Thoracic aorta (tissue), 2 donors: ENCODE data around the gene LRRC49. TPM values are rescaled to one million over a fixed set of nuclear protein-coding genes. Genes with fewer than 3 reads are reported as not detected.

Experiments
- ATAC-seq: fragments of 150-250 bp; one replicate; pipeline ENCODE4 v1.8.0; 2017; ENCODE audit warnings: low read depth; ENCODE audit not compliant: insufficient number of reproducible peaks, low FRiP score
- DNase-seq: peaks from one replicate; pipeline ENCODE4 v3.0.0-alpha.2; 2020; ENCODE audit warnings: low spot score
- H3K27ac ChIP-seq, 2 donors: fragments of 200-600 bp; sonication (generic); 1 replicate in 1 of 2; 2 replicates in 1 of 2; pipeline ENCODE4 v1.5.1; 2016; ENCODE audit warnings: mild to moderate bottlenecking in 2 of 2, moderate library complexity in 2 of 2
- H3K27me3 ChIP-seq: fragments of 200-600 bp; sonication (generic); replicated peaks from 2 replicates; pipeline ENCODE4 v1.6.0; 2016; ENCODE audit warnings: mild to moderate bottlenecking; ENCODE audit not compliant: insufficient read depth
- H3K36me3 ChIP-seq: fragments of 200-600 bp; sonication (generic); one replicate; pipeline ENCODE4 v1.5.1; 2016
- H3K4me1 ChIP-seq, 2 donors: fragments of 200-600 bp; sonication (generic); 1 replicate in 1 of 2; 2 replicates in 1 of 2; pipeline versions ENCODE4 v1.5.1 to v1.6.0; 2016; ENCODE audit warnings: low read depth in 2 of 2, mild to moderate bottlenecking in 1 of 2; ENCODE audit not compliant: control insufficient read depth in 1 of 2
- H3K4me3 ChIP-seq: fragments of 200-600 bp; sonication (generic); 2 replicates; pipeline ENCODE4 v1.5.1; 2016; ENCODE audit warnings: mild to moderate bottlenecking
- H3K9me3 ChIP-seq: fragments of 200-600 bp; sonication (generic); 2 replicates; pipeline ENCODE4 v1.5.1; 2016
- CTCF ChIP-seq: fragments of 200-600 bp; sonication (generic); IDR thresholded peaks from one replicate; pipeline ENCODE4 v1.5.1; 2019; ENCODE audit warnings: antibody characterized with exemption
- total RNA-seq, 2 donors: library from RNA; depleted of rRNA; stranded (reverse); fragments of >200 nt; gene quantifications; one replicate each; pipeline versions ENCODE4 v1.1.0 to v1.2.3, GENCODE V29; 2016

LRRC49 gene
- total RNA-seq, 2 donors from 2014 or later = 8.9 to 9.4 TPM

GRCh38 chr15:71091601-71092000, 199.0 kb downstream of the LRRC49 start:
- no peaks in the 10 kb centered on the region for H3K36me3 ChIP-seq
- no peak for DNase-seq
- no peak overlapping the region for H3K27ac ChIP-seq
- TF ChIP-seq CTCF = no peak
- no peak overlapping the region for H3K4me3 ChIP-seq
- ATAC-seq = no peak
- H3K27me3 ChIP-seq = no peaks in the 10 kb centered on the region
- H3K9me3 ChIP-seq = no peaks in the 10 kb centered on the region
- peaks cover 0 to 16% of the 10 kb centered on the region in 2 donors for H3K4me1 ChIP-seq

- Histone ChIP-seq H3K9me3 (no peaks in the 10 kb centered on the region), H3K4me1 (peaks cover 0 to 20% of the 10 kb centered on the region in 2 donors), H3K27ac (no peak overlapping the region), H3K4me3 (no peak overlapping the region), H3K27me3 (no peaks in the 10 kb centered on the region), H3K36me3 (no peaks in the 10 kb centered on the region)
- no peak for DNase-seq
- no peak for ATAC-seq
- TF ChIP-seq CTCF = no peak
Measured at GRCh38 chr15:71092056-71092600, 199.5 kb downstream of the LRRC49 start.

GRCh38 chr15:71093054-71094024, 200.7 kb downstream of the LRRC49 start:
- DNase-seq (no peak), ATAC-seq (no peak)
- no peak for TF ChIP-seq CTCF

GRCh38 chr15:71094137-71094536, 201.5 kb downstream of the LRRC49 start:
- ATAC-seq (no peak), DNase-seq (no peak)
- no peak overlapping the region for H3K27ac ChIP-seq
- no peak for TF ChIP-seq CTCF
- H3K36me3 ChIP-seq = no peaks in the 10 kb centered on the region
- H3K4me1 ChIP-seq = peaks cover 0 to 20% of the 10 kb centered on the region in 2 donors
- H3K27me3 ChIP-seq = no peaks in the 10 kb centered on the region
- no peak overlapping the region for H3K4me3 ChIP-seq
- H3K9me3 ChIP-seq = no peaks in the 10 kb centered on the region

More at GRCh38 chr15:71093054-71094024, 200.7 kb downstream of the LRRC49 start:
- Histone ChIP-seq H3K27ac (no peak overlapping the region), H3K4me3 (no peak overlapping the region), H3K9me3 (no peaks in the 10 kb centered on the region), H3K27me3 (no peaks in the 10 kb centered on the region), H3K36me3 (no peaks in the 10 kb centered on the region), H3K4me1 (peaks cover 0 to 20% of the 10 kb centered on the region in 2 donors)

GRCh38 chr15:71096676-71097075, 204.1 kb downstream of the LRRC49 start:
- TF ChIP-seq CTCF = no peak
- Histone ChIP-seq H3K4me3 (no peak overlapping the region), H3K27me3 (no peaks in the 10 kb centered on the region), H3K36me3 (no peaks in the 10 kb centered on the region), H3K4me1 (peaks cover 0 to 20% of the 10 kb centered on the region in 2 donors), H3K9me3 (no peaks in the 10 kb centered on the region), H3K27ac (no peak overlapping the region)
- no peak for DNase-seq
- no peak for ATAC-seq
